Right lobe of liver (tissue), 4 donors: ENCODE data around the gene DUOX2.

Experiments
- CTCF ChIP-seq, 4 donors: fragments of 200-600 bp in 3 of 4; fragments of 450-650 bp in 1 of 4; IDR thresholded peaks; one replicate each; pipeline versions ENCODE4 v1.5.1 to v1.8.0; 2016 to 2022; ENCODE audit warnings: antibody characterized with exemption in 4 of 4, mild to moderate bottlenecking in 2 of 4
- POLR2A ChIP-seq: fragments of 450-650 bp; IDR thresholded peaks from one replicate; pipeline ENCODE4 v1.6.1; 2017; ENCODE audit warnings: antibody characterized with exemption, mild to moderate bottlenecking
- donor health status: DM: no; HTN: no; CAD: no.
- donor health status: DM: no; HTN: no; CAD: no.
- donor health status: DM: no; HTN: yes; CAD: no.

GRCh38 chr15:45102226-45102625, 11.7 kb downstream of the DUOX2 start:
- no peak for TF ChIP-seq POLR2A
- no peak for TF ChIP-seq CTCF (IDR thresholded peaks at IDR 0.05)
